Tongue (tissue), 2 donors: Measurements from ENCODE around the gene HES1. TPM values are rescaled to one million over a fixed set of nuclear protein-coding genes. Genes with fewer than 3 reads are reported as not detected.
"Not testable (repeated sequence)": the region's sequence is repeated elsewhere in the genome, so short reads cannot be mapped to it uniquely, and the experiment has no call there.

ENCODE experiments used
- DNase-seq: peaks from one replicate; pipeline ENCODE4 v3.0.0-alpha.2; 2015
- total RNA-seq: library from RNA; depleted of rRNA; stranded (reverse); fragments of >200 nt; gene quantifications from one replicate; pipeline ENCODE4 v1.2.3, GENCODE V29; 2014

HES1 gene
- total RNA-seq, 1 donor from 2014 or later = 61.9 TPM

DNA sequence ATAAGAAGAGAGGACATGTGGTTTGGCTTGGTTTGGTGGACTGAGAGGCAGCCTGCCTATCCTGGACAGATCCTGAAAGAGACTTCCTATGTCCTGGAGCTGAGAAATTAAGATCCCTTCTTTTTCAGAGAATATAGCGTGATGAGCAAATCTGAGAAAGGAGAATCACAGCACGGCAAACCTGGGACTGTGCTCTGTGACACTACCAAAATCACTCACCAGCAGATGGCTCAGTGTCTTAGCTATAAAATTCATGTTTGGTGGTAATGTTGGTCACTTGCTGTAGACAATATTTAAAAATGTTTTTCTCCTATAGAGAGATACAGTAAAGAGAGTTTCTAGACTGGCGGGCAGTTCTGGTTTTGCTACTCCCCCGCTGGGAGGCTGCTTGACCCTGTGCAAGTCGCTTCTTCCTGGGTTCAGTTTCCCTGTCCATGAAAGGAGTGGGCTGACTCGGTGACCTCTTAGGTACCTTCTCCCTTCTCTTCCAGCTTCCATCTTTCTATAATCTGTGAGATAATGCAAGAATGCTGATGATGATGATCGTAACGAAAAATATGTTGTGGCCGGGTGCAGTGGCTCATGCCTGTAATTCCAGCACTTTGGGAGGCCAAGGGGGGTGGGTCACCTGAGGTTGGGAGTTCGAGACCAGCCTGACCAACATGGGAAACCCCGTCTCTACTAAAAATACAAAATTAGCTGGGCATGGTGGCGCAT, 7.6 kb upstream of the HES1 start:
- no peak for DNase-seq

DNA sequence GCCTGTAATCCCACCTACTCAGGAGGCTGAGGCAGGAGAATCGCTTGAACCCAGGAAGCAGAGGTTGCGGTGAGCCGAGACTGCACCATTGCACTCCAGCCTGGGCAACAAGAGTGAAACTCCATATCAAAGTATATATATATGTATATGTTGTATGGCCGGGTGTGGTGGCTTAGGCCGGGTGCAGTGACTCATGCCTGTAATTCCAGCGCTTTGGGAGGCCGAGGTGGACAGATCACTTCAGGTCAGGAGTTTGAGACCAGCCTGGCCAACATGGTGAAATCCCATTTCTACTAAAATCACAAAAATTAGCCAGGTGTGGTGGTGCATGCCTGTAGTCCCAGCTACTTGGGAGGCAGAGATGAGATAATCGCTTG, 7.0 kb upstream of the HES1 start:
- DNase-seq = not testable (repeated sequence)

DNA sequence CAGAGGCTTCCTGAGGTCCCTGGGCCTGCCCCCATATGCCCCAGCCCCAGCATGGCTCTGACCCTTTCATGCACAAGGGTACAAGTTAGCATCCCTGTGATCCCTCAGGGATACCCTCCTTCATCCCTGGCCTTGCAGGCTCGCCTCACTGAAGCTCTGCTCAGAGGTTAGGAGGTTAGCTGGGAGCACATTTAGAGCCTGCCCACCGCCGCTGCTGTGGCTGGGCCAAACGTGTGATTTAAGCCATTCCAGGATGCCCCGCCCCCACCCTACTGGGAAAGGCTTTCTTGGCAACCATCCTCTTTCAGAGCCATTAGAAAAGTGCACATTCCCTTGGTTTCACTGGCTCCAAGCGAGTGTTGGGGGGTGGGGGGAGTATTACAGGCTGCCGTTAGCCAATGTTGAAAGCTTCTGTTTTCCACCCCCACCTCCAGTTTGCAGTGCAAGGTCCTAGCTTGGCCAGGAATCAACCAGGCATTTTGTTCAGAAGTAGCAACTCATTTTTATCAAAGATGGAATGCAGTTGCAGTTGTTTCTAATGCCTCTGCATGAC, 6.3 kb upstream of the HES1 start:
- peak; percentile 85 for DNase-seq

DNA sequence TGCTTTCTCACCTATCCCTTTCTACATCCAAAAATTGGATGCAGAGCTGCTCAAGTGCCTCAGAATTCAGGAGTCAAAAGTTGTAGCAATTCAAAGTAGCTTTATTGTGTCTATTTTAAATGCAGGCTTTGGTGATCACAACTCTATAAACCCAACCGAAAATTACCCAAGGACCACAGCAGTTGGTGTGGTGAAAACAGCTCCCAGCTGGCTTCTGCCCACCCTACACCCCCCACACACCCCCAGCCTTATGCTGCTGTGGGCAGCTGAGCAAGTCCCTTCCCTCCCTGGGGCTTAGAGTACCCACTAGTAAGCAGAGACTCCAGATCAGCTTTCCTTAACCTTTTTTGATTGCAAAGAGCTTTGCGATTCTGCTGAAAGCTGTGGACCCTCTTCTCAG, 5.8 kb upstream of the HES1 start:
- DNase-seq = peak; percentile 65

DNA sequence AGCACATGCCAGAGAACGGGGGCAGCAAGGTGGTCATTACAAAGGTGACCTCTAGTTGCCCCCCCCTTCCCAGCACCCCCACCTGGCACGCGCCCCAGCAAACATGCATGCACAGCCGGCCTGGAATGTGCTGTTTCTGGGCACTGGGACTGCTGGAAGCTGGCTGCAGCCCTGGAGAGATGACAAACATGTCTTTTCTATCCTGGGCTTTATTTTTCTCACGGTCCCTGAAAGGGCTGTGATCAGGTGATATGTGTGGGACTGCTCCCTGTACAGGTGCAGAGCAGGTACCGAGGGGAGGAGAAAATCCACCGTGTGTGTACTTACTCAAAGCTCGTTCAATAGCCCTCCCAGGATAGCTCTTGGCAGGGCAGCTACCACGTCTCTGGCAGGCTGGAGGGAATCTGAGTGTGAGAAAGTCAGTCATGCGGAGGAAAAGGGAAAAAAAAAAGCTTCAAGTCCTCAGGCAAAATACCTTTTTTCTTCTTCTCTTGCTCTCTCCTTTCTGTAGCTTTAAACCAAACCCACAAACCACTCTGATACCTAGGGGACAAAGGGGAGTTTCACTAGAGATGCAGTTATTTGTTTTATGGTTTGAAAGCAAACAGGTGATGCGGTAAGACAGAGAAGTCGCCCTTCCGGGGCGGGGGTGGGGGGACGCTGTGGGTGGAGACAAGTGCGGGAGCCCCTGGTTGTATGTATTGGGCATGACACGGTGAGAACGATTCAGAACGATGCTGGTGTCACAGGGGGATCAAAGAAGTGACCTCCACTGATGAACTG, 5.0 kb upstream of the HES1 start:
- DNase-seq = peak; percentile 82

DNA sequence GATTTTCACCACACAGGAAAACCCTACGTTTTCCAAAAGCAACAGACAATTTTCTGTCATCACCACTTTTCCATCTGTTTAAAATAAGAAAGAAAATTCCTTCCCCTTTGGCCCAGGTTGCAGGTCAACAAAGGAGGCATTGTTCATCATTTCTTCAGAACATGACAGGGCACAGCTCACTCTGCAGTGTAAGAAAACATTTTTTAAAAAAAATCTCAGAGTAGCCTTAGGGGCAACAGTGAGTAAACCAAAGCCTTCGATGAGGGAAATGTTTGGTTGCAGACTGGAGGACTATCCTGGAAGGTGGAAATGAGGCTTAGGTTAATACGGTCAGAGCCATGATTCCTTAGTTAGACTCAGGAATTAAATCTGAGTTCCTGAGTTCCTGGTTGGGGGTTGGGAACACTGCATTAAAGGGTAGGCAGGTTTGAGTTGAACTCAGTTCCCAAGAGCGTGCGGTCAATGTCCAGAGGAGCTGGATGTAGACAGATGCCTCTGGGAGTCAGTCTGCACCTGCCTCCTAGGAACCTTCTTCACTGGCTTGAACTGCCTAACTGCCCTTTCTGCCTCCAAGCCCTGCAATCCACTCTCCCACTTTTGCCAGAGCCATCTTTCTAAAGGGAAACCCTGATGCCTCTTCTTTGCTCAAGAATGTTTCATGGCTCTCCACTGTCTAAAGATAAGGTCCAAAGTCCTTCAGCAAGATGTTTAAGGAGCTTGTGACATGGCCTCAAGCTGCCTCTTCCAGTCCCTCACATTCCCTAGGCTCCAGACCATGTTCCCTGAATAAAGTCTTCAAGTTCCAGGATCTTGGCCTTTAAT, 3.3 kb upstream of the HES1 start:
- no peak for DNase-seq

DNA sequence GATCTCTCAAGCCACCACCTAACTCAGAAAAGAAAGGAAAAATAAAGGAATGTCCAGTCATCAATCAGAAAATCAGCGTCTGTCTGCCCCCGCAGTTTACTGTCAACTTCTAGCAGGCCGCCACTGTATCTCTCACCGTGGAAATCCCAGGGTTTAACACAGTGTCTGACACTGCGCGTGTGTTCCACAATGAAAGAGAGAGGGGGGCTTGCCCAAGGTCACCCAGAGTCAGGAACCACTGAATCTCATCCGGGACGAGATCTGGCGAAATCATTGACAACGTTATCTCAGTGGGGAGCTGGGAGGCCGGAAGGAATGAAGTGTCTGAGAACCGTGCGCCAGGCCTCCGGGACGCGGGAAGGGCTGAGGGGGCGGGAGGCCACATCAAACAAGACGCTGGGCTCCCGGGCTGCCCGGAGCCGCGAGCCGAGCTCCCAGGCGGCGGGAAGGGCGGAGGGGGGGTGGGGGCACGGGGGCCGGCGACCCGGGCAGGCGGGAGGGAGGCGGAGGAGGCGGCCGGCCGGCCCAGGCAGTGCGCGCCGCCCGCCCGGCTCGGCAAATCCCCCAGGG, 2.2 kb upstream of the HES1 start:
- peak; percentile 69 for DNase-seq

DNA sequence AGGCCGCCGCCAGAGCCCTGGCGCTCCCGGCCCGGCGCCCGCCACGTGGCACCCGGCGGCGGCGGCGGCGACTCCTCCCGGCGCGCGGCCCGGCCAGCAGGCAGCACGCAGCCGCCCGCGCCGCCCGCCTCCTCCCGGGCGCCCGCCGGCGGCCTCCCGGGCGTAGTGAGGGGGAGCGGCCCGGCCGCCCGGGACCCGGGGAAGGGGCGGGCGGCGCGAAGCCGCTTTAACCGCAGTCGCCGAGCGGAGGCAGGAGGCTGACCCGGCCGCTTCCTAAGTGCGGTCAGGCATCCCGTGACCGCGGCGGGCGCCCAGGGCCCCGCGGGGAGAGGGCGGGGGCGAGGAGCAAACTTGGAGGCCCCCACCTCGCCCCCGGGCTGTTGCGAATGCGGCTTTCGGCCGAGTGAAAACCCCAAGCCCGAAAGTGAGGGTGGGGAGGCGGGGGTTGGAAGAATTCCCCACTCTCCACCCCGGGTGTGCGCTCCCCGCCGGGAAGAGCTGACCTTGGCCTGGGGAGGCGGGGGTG, 1.7 kb upstream of the HES1 start:
- DNase-seq = no peak

DNA sequence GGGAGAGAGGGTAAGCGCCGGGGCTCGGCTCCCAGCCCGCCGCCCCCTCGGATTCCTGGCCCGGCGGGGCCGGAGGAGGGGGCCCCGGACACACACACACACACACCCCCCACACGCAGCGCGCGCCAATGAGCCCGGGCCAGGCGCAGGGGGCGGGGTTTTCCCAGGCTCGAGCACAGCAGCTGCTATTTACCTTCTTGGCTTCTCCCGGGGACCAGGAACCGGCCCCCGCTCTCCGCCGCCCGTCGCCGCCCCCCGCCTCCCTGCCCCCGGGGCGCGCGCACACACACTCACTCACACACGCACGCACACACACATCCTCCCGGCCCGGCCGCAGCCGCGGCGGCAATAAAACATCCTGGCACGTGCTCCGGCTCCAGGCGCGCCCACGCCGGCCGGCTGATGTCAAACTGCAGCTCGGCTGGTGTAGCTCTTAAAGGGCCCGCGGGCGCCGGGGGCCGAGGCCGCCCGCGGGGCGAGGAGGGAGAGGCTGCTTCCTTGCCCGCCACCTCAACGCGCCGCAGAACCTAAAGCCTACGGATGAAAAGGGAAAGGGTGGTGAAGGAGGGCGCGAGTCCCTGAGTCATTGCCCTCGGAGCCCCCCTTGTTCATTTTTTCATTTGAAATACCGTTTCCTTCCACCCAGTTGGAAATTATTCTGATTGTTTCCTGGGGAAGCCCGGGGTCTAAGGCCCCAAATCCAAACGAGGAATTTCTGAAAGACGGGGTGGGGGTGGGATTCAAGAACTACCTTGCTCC, 1.0 kb upstream of the HES1 start:
- DNase-seq = peak; percentile 98

DNA sequence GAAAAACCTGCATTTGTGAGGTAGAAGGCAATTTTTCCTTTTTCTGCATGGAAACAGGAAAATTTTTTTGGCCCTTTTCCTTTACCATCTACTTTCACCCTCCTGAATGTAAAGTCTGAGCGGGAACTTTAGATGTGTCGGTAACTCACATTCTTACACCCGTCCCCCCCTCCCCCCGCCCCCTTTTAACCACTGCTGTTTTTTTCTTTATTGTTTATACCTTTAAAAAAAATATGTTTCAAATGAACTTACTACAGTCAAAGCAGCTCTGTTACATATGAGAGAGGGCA, 487 bp upstream of the HES1 start:
- DNase-seq = no peak

DNA sequence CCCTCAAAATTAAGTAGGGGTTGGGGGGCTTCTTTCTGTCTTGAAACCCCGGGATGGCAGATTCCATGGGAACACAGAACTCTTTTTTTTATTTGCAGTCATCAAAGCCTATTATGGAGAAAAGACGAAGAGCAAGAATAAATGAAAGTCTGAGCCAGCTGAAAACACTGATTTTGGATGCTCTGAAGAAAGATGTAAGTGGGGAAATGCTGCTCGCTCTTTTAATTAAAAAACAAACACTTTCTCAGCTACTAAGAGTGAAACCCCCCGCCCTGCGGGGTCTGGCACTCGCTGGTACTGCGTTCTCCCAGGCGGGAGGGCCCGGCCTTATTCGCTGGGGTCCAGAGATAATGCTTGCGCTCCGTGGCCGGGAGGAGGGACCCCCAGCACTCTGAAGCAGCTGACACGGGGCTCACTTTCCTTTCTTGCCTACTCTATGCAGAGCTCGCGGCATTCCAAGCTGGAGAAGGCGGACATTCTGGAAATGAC, 615 bp downstream of the HES1 start:
- DNase-seq = peak; percentile 65

DNA sequence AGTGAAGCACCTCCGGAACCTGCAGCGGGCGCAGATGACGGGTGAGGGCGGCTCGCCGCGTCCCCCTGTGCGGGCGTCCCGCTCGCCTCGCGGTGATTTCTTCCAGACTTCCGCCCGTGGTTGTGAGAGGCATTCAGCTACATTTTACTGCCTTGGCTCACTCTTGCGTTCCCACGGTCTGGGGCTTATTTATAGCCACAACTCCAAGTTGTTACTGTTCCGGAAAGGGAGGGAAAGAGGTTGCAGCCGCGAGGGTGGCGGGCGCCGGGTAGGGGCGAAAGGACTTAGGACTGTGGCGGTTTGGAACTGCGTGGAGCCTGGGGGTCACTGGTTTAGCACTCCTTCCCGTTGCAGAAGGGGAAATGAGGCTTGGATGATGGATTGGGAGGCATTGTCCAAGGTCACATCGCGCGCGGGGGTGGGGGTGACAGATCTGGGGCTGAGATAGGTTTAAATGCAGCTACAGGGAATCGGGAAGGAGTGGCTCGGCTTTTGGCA, 1.1 kb downstream of the HES1 start:
- peak; percentile 67 for DNase-seq

DNA sequence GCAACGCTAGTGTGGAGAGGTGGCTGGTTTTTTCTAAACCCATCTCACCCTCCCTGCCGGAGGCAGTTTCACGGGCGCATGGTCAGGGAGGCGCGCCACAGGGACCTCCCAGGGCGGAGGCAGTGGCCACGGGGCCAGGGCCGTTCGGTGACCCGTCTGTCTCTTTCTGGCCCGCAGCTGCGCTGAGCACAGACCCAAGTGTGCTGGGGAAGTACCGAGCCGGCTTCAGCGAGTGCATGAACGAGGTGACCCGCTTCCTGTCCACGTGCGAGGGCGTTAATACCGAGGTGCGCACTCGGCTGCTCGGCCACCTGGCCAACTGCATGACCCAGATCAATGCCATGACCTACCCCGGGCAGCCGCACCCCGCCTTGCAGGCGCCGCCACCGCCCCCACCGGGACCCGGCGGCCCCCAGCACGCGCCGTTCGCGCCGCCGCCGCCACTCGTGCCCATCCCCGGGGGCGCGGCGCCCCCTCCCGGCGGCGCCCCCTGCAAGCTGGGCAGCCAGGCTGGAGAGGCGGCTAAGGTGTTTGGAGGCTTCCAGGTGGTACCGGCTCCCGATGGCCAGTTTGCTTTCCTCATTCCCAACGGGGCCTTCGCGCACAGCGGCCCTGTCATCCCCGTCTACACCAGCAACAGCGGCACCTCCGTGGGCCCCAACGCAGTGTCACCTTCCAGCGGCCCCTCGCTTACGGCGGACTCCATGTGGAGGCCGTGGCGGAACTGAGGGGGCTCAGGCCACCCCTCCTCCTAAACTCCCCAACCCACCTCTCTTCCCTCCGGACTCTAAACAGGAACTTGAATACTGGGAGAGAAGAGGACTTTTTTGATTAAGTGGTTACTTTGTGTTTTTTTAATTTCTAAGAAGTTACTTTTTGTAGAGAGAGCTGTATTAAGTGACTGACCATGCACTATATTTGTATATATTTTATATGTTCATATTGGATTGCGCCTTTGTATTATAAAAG, 1.8 kb downstream of the HES1 start:
- peak; percentile 58 for DNase-seq

DNA sequence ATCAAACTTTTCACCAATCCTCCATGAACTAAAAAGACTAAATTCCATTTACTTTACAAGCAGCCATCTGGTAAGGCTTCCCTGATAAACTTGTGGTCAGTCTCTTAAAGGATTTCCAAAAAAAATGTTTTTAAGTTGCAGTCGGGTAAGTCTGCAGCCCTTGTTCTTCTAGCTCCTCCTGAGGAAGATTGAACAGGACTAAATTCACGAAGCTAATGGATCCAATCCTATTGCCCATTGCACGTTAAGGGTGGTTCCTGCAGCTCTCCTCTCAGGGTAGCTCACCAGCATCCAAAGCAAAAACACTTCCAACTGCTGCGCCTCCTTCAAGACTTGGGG, 2.8 kb downstream of the HES1 start:
- no peak for DNase-seq

DNA sequence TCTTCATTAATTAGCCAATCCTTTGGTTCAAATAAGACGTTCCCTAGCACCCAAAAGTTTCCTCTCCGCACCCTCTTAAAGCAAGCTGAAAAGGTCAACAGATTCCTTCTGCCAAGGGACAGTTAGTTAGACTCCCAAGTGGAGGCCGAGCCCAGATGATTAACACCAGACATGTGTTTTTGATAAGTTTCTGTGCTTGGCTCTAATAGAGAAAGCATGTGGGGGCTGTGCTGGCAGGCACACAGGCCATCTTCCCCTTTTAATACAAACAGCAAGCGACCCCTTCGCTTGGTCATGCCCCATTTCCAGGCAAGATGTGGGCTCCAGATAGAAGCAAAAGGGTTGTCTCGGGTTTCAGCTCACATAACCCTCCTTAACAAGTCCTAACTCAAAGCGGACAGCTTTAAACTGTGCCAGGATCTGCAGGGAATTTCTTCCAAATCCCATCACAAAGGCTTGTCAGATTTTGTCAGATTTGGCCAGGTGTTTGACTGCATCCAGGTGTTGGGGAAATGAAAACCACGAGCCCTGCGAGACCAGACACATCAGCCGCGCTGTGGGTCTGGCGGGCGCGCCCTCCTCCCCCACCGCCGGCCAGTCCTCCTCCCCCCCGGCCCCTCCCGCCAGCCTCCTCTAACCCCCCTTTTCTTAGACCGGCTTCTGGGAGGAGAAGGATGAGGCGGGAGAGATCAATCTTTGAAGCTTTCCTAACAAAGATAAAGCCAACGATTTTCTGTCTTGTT, 3.3 kb downstream of the HES1 start:
- DNase-seq = peak; percentile 92

DNA sequence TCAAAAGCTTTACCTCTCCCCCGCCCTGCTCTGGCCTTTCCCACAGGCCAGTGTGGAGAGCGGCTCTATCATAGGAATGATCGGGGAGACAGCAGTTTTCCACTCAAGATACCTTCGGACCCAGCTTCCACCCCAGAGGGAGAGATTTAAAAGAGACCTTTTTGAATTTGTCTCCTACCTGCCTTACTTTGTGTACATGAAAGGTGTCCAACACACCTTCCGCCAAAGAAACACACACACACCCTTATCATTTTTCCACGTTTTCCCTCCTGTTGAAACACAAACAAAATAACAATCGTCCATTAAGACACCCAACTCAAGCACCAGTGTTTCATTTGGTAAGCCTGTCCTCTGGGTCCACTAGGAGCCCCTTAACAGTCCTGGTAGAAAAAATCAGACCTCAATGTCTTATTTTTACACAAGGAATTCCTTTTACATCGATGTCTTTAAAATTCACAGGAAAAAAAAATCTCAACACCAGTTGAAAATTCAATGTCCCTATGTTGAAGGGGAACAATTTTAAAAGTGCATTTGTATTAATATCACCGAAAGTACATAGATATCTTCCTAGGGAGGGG, 4.0 kb downstream of the HES1 start:
- DNase-seq = peak; percentile 44

DNA sequence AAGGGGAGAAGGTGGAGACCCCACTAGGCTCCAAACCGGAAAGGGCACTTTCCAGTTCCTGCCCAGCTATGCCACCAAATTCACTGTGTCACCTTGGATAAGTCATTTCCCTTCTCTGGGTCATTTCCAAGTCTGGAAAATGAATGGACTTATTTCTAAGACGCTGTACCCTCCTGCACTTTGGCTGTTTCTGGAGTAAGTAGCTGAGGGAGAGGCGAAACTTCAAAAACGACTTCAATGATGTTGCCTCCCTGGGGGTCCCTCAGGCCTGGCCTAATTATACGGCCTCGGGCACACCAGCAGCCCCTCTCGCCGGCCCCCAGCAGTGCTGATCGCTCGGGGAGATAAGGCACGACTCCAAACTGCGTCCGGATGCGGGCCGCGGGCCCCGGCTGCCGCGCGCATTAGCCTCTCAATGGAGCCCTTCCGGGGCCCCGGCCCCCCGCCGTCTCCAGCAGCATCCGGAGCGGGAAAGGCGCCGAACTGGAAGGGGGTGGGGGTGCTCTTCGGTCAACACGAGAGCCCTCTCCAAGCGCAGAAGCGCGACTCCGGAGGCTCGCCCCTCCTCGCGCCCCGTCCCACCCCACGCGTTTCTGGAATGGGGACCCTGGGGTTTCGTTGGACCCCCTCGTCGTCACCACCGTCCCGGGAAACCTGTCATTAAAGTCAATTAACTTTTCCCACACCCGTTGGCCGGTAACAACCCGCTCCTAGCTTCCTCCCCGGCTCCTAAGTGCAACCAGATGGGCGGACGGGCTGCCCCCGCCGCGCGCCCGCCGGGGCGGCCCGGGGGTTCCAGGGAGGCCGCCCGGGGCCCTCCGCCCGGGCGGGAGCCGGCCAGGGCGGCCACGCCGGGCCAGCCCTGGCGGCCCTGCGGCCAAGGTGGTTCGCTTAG, 4.8 kb downstream of the HES1 start:
- DNase-seq = peak; percentile 85
